HEK293T (cell line): ENCODE data around the gene ZCWPW1.
"Not testable (repeated sequence)": the region's sequence is repeated elsewhere in the genome, so short reads cannot be mapped to it uniquely, and the experiment has no call there.

Source experiments
- ARNT ChIP-seq: fragments of 450-650 bp; IDR thresholded peaks from 2 replicates; pipeline ENCODE4 v1.6.1; 2017; ENCODE audit warnings: mild to moderate bottlenecking
- ZNF384 ChIP-seq: fragments of 450-650 bp; IDR thresholded peaks from 2 replicates; pipeline ENCODE4 v1.6.1; 2016

DNA sequence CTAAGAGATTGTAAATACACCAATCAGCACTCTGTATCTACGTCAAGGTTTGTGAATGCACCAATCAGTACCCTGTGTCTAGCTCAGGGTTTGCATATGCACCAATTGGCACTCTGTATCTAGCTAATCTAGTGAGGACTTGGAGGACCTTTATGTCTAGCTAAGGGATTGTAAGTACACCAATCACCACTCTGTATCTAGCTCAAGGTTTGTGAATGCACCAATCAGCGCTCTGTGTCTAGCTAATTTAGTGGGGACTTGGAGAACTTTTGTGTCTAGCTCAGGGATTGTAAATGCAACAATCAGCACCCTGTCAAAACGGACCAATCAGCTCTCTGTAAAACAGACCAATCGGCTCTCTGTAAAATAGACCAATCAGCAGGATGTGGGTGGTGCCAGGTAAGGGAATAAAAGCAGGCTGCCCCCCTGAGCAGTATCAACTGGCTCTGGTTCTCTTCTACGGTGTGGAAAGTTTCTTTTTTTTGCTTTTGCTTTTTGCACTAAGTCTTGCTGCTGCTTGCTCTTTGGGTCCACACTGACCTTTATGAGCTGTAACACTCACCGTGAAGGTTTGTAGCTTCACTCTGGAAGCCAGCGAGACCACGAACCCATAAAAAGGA is 46.2 kb downstream of the ZCWPW1 start:
- TF ChIP-seq ZNF384, ARNT: not testable (repeated sequence)
